Peyer's patch (tissue), 4 donors: ENCODE measurements around the gene SLC25A45.
A peak's percentile ranks its signal among the peaks of the same experiment; 100 is the strongest.

Source experiments
- POLR2A ChIP-seq, 2 donors: fragments of 450-650 bp; IDR thresholded peaks; one replicate each; pipeline ENCODE4 v1.5.1; 2017; ENCODE audit warnings: antibody characterized with exemption in 2 of 2, mild to moderate bottlenecking in 2 of 2, moderate library complexity in 2 of 2
- TF ChIP-seq, protein P1 (sequence below), 6 experiments: fragments of 450-650 bp in 4 of 6; fragments of 200-600 bp in 2 of 6; sonication (generic) in 1 of 6; IDR thresholded peaks; one replicate each; pipeline ENCODE4 v1.5.1; 2017 to 2019; ENCODE audit warnings: antibody characterized with exemption in 6 of 6, mild to moderate bottlenecking in 3 of 6, moderate library complexity in 1 of 6

DNA sequence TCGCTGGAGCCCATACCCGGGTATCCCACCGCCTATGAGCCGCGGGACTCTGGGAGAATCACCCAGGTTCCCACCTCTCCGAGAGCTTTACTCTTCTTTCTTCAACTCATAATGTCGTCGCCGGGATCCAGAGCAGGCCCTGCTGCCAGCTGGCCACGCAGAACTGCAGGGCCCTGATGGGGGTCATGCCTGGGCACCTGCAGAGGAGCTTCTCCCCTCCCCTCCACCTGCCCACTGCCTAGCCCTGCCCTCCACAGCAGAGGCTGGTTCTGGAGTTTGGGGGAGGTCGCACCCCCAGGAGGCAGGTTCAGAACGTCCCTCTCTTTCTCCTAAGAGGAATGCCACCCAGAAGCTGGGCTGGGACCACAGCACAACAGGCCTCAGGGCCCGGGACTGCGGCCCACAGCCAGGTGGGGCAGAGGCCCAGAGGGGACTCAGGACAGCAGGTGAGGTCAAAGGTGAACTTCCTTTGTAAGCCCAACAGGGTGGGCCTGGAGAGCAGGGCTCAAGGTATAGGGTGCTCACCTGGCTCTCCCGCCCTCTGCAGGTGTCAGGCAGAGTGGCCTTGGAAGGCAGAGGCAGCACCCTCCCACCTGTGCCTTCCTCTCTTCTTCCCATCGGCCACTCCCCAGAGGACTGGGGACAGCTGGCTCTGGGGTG is 1.9 kb downstream of the SLC25A45 start:
- TF ChIP-seq POLR2A (IDR thresholded peaks at IDR 0.05), result peak in 1 of 2 donors; percentile 50
- TF ChIP-seq, protein P1, sequence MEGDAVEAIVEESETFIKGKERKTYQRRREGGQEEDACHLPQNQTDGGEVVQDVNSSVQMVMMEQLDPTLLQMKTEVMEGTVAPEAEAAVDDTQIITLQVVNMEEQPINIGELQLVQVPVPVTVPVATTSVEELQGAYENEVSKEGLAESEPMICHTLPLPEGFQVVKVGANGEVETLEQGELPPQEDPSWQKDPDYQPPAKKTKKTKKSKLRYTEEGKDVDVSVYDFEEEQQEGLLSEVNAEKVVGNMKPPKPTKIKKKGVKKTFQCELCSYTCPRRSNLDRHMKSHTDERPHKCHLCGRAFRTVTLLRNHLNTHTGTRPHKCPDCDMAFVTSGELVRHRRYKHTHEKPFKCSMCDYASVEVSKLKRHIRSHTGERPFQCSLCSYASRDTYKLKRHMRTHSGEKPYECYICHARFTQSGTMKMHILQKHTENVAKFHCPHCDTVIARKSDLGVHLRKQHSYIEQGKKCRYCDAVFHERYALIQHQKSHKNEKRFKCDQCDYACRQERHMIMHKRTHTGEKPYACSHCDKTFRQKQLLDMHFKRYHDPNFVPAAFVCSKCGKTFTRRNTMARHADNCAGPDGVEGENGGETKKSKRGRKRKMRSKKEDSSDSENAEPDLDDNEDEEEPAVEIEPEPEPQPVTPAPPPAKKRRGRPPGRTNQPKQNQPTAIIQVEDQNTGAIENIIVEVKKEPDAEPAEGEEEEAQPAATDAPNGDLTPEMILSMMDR (IDR thresholded peaks at IDR 0.05), result peak in 3 of 6 experiments; percentile 46 to 57 (median 46)
